ENCODE data around the gene LDLRAP1. TPM values are rescaled to one million over a fixed set of nuclear protein-coding genes. Genes with fewer than 3 reads are reported as not detected.

The LDLRAP1 gene
- total and polyA plus RNA-seq, 9 of the 15 experiments (the other 6 are each of a cell fraction or from before 2014, with no cell fraction given), result 0.56 to 29.6 (median 16.2) TPM

DNA sequence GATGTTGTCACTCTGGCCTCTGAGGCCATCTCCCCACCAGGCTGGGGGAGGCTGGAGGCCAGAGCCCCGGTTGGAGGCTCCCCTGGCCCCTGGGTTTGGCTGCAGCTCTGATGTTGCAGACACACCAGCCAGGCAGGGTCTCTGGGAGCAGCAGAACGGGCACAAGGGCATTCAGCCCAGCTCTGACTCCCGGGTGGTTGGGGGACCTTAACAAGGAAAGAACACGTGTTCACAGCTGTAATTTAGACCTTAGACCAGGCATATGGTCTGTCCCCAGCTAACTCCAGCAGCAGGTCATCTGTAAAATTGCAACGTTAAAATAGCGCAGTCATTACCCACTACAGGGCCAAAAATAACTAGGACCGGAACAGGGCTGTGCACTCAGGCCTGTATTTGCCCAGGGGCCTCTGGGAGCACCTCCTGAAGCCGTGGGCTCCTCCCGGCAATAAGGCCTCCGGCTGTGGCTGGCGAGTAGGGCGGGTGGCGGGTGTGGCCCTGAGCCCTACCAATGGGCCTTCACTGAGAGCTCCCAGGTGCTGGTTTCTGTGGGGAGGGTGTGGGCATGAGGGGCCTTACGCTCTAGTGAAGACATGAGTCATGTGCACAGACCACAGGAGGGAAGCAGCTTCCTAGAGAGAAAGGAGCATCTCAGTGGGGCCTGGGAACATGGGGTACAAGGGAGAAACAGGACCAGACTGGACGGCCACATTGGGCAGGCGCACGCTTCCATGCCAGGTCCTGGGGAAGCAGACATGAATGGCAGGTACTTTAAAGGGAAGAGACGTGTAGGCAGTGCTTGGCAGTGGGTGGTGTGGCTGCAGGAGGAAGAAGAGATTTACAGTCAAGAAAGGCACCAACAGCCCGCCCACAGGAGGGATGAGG, 6.1 kb downstream of the LDLRAP1 start (continued):
- TF ChIP-seq, protein P1, sequence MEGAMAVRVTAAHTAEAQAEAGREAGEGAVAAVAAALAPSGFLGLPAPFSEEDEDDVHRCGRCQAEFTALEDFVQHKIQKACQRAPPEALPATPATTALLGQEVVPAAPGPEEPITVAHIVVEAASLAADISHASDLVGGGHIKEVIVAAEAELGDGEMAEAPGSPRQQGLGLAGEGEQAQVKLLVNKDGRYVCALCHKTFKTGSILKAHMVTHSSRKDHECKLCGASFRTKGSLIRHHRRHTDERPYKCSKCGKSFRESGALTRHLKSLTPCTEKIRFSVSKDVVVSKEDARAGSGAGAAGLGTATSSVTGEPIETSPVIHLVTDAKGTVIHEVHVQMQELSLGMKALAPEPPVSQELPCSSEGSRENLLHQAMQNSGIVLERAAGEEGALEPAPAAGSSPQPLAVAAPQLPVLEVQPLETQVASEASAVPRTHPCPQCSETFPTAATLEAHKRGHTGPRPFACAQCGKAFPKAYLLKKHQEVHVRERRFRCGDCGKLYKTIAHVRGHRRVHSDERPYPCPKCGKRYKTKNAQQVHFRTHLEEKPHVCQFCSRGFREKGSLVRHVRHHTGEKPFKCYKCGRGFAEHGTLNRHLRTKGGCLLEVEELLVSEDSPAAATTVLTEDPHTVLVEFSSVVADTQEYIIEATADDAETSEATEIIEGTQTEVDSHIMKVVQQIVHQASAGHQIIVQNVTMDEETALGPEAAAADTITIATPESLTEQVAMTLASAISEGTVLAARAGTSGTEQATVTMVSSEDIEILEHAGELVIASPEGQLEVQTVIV (CRISPR knock-in tag; IDR thresholded peaks at IDR 0.05; ENCODE audit: borderline replicate concordance), result no peak
- TF ChIP-seq ZSCAN29 (IDR thresholded peaks at IDR 0.05) (no peak), TOE1 (IDR thresholded peaks at IDR 0.05; ENCODE audit: borderline replicate concordance) (0 out of 2 replicates have a peak, but pooled peaks have one; percentile 27), TOE1 (CRISPR knock-in tag; IDR thresholded peaks at IDR 0.05; ENCODE audit: borderline replicate concordance, low read depth) (no peak), COPS2 (conservative IDR thresholded peaks at IDR 0.05) (no peak), ZNF184 (CRISPR knock-in tag; IDR thresholded peaks at IDR 0.05) (no peak), ILF3 (IDR thresholded peaks at IDR 0.05; ENCODE audit: borderline replicate concordance) (no peak), ZNF124 (CRISPR knock-in tag; IDR thresholded peaks at IDR 0.05) (no peak), HEY1 (CRISPR knock-in tag; IDR thresholded peaks at IDR 0.05; ENCODE audit: borderline replicate concordance) (no peak), NCOR1 (IDR thresholded peaks at IDR 0.05) (no peak), HDAC6 (IDR thresholded peaks at IDR 0.05; ENCODE audit: low read depth, low read length) (no peak), NR3C1 (CRISPR knock-in tag; IDR thresholded peaks at IDR 0.05) (no peak), ZEB2 (IDR thresholded peaks at IDR 0.05) (0 out of 2 replicates have a peak, but pooled peaks have one; percentile 52), IRF2 (CRISPR knock-in tag; IDR thresholded peaks at IDR 0.05) (no peak)
- TF ChIP-seq, protein P2, sequence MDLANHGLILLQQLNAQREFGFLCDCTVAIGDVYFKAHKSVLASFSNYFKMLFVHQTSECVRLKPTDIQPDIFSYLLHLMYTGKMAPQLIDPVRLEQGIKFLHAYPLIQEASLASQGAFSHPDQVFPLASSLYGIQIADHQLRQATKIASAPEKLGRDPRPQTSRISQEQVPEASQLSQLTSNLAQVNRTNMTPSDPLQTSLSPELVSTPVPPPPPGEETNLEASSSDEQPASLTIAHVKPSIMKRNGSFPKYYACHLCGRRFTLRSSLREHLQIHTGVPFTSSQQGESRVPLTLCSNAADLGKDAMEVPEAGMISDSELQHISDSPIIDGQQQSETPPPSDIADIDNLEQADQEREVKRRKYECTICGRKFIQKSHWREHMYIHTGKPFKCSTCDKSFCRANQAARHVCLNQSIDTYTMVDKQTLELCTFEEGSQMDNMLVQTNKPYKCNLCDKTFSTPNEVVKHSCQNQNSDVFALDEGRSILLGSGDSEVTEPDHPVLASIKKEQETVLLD (IDR thresholded peaks at IDR 0.05), result no peak; the same call in 1 of the 2 replicates
- TF ChIP-seq, protein P3, sequence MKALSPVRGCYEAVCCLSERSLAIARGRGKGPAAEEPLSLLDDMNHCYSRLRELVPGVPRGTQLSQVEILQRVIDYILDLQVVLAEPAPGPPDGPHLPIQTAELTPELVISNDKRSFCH (CRISPR knock-in tag; IDR thresholded peaks at IDR 0.05), result no peak
- TF ChIP-seq, protein P3 (tag; IDR thresholded peaks at IDR 0.05), result no peak; the same call in none of the 2 replicates
- TF ChIP-seq, protein P4, sequence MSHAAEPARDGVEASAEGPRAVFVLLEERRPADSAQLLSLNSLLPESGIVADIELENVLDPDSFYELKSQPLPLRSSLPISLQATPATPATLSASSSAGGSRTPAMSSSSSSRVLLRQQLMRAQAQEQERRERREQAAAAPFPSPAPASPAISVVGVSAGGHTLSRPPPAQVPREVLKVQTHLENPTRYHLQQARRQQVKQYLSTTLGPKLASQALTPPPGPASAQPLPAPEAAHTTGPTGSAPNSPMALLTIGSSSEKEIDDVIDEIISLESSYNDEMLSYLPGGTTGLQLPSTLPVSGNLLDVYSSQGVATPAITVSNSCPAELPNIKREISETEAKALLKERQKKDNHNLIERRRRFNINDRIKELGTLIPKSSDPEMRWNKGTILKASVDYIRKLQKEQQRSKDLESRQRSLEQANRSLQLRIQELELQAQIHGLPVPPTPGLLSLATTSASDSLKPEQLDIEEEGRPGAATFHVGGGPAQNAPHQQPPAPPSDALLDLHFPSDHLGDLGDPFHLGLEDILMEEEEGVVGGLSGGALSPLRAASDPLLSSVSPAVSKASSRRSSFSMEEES (CRISPR knock-in tag; IDR thresholded peaks at IDR 0.05), result no peak
- TF ChIP-seq, protein P5, sequence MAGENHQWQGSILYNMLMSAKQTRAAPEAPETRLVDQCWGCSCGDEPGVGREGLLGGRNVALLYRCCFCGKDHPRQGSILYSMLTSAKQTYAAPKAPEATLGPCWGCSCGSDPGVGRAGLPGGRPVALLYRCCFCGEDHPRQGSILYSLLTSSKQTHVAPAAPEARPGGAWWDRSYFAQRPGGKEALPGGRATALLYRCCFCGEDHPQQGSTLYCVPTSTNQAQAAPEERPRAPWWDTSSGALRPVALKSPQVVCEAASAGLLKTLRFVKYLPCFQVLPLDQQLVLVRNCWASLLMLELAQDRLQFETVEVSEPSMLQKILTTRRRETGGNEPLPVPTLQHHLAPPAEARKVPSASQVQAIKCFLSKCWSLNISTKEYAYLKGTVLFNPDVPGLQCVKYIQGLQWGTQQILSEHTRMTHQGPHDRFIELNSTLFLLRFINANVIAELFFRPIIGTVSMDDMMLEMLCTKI (IDR thresholded peaks at IDR 0.05; ENCODE audit: partially characterized antibody), result no peak

All from K562 (cell line).